ENCODE measurements around the gene COLQ.

COLQ gene

GRCh38 chr3:15404767-15405166 is 116.7 kb downstream of the COLQ start:
- Histone ChIP-seq H3K79me1 (ENCODE audit: low read depth, low read length) (no peaks in the 10 kb centered on the region), H3K4me2 (ENCODE audit: insufficient read depth, low read length, poor library complexity, severe bottlenecking) (no peak overlapping the region), H2BK12ac (ENCODE audit: low read length) (no peak overlapping the region), H4K91ac (ENCODE audit: low read depth, low read length, poor library complexity) (no peak overlapping the region), H2AFZ (ENCODE audit: low read length) (no peak overlapping the region), H2AK5ac (ENCODE audit: low read depth, low read length) (no peak overlapping the region), H4K8ac (ENCODE audit: low read depth, low read length) (no peak overlapping the region), H3K18ac (ENCODE audit: low read length) (no peak overlapping the region), H3K4me3 (ENCODE audit: low read length in 2 of 2) (no peak overlapping the region), H2BK120ac (ENCODE audit: low read depth, low read length) (no peak overlapping the region), H3K4me1 (ENCODE audit: control insufficient read depth in 2 of 2, insufficient read depth in 1 of 2, low read depth in 1 of 2, low read length in 2 of 2) (no peaks in the 10 kb centered on the region), H2BK15ac (ENCODE audit: low read length) (no peak overlapping the region), H2BK5ac (ENCODE audit: low read length) (no peak overlapping the region), H3K9me3 (replicated peaks in 1 of 2; ENCODE audit: control insufficient read depth in 2 of 2, insufficient read depth in 1 of 2, low read depth in 1 of 2, low read length in 2 of 2) (no peaks in the 10 kb centered on the region), H3K23ac (ENCODE audit: low read depth, low read length, poor library complexity) (no peak overlapping the region), H3K36me3 (replicated peaks in 1 of 2; ENCODE audit: control insufficient read depth in 2 of 2, insufficient read depth in 2 of 2, low read length in 2 of 2) (peaks cover 0 to 22% of the 10 kb centered on the region in 2 donors), H3K9ac (ENCODE audit: low read depth, low read length, poor library complexity) (no peak overlapping the region), H3K27ac (replicated peaks; ENCODE audit: low read length) (no peak overlapping the region), H3K27me3 (ENCODE audit: control insufficient read depth in 3 of 3, insufficient read depth in 3 of 3, low read depth in 1 of 3, low read length in 3 of 3) (no peaks in the 10 kb centered on the region), H3K14ac (ENCODE audit: low read length) (no peak overlapping the region), H3K4ac (ENCODE audit: low read length) (no peak overlapping the region)
- DNase-seq (ENCODE audit: low spot score), result no peak
- no CpG with 5 or more reads among the region's 1 CpG for WGBS, 2 donors (ENCODE audit: extremely low coverage in 2 of 2, insufficient read length in 2 of 2, insufficient replicate concordance in 1 of 2)

GRCh38 chr3:15403965-15404364 is 117.5 kb downstream of the COLQ start:
- no peak overlapping the region for H2BK5ac ChIP-seq (ENCODE audit: low read length)
- no peak overlapping the region for H3K4me3 ChIP-seq (ENCODE audit: low read length in 2 of 2)
- H3K18ac ChIP-seq (ENCODE audit: low read length), result no peak overlapping the region
- H3K9ac ChIP-seq (ENCODE audit: low read depth, low read length, poor library complexity), result no peak overlapping the region
- no peak overlapping the region for H3K23ac ChIP-seq (ENCODE audit: low read depth, low read length, poor library complexity)
- H3K9me3 ChIP-seq (replicated peaks in 1 of 2; ENCODE audit: control insufficient read depth in 2 of 2, insufficient read depth in 1 of 2, low read depth in 1 of 2, low read length in 2 of 2), result no peaks in the 10 kb centered on the region
- H3K27ac ChIP-seq (replicated peaks; ENCODE audit: low read length), result no peak overlapping the region
- H3K4me1 ChIP-seq (ENCODE audit: control insufficient read depth in 2 of 2, insufficient read depth in 1 of 2, low read depth in 1 of 2, low read length in 2 of 2), result no peaks in the 10 kb centered on the region
- no peak overlapping the region for H3K4ac ChIP-seq (ENCODE audit: low read length)
- H2BK120ac ChIP-seq (ENCODE audit: low read depth, low read length), result no peak overlapping the region
- WGBS, 2 donors (ENCODE audit: extremely low coverage in 2 of 2, insufficient read length in 2 of 2, insufficient replicate concordance in 1 of 2), result no CpG with 5 or more reads among the region's 3 CpGs
- H4K91ac ChIP-seq (ENCODE audit: low read depth, low read length, poor library complexity), result no peak overlapping the region
- no peaks in the 10 kb centered on the region for H3K79me1 ChIP-seq (ENCODE audit: low read depth, low read length)
- H2AK5ac ChIP-seq (ENCODE audit: low read depth, low read length), result no peak overlapping the region
- no peak overlapping the region for H2BK12ac ChIP-seq (ENCODE audit: low read length)
- DNase-seq (ENCODE audit: low spot score), result no peak
- no peak overlapping the region for H2AFZ ChIP-seq (ENCODE audit: low read length)
- H3K4me2 ChIP-seq (ENCODE audit: insufficient read depth, low read length, poor library complexity, severe bottlenecking), result no peak overlapping the region
- no peak overlapping the region for H3K14ac ChIP-seq (ENCODE audit: low read length)
- no peak overlapping the region for H4K8ac ChIP-seq (ENCODE audit: low read depth, low read length)
- H3K36me3 ChIP-seq (replicated peaks in 1 of 2; ENCODE audit: control insufficient read depth in 2 of 2, insufficient read depth in 2 of 2, low read length in 2 of 2), result peaks cover 0 to 14% of the 10 kb centered on the region in 2 donors
- no peaks in the 10 kb centered on the region for H3K27me3 ChIP-seq (ENCODE audit: control insufficient read depth in 3 of 3, insufficient read depth in 3 of 3, low read depth in 1 of 3, low read length in 3 of 3)
- H2BK15ac ChIP-seq (ENCODE audit: low read length), result no peak overlapping the region

- Histone ChIP-seq H3K4me3 (ENCODE audit: low read length in 2 of 2) (no peak overlapping the region), H3K4me1 (ENCODE audit: control insufficient read depth in 2 of 2, insufficient read depth in 1 of 2, low read depth in 1 of 2, low read length in 2 of 2) (no peaks in the 10 kb centered on the region), H2BK15ac (ENCODE audit: low read length) (no peak overlapping the region), H2AFZ (ENCODE audit: low read length) (no peak overlapping the region), H3K27me3 (ENCODE audit: control insufficient read depth in 3 of 3, insufficient read depth in 3 of 3, low read depth in 1 of 3, low read length in 3 of 3) (no peaks in the 10 kb centered on the region), H3K36me3 (replicated peaks in 1 of 2; ENCODE audit: control insufficient read depth in 2 of 2, insufficient read depth in 2 of 2, low read length in 2 of 2) (peaks cover 0 to 10% of the 10 kb centered on the region in 2 donors), H3K27ac (replicated peaks; ENCODE audit: low read length) (no peak overlapping the region), H3K4ac (ENCODE audit: low read length) (no peak overlapping the region), H2AK5ac (ENCODE audit: low read depth, low read length) (no peak overlapping the region), H4K91ac (ENCODE audit: low read depth, low read length, poor library complexity) (no peak overlapping the region), H3K9ac (ENCODE audit: low read depth, low read length, poor library complexity) (no peak overlapping the region), H3K14ac (ENCODE audit: low read length) (no peak overlapping the region), H3K4me2 (ENCODE audit: insufficient read depth, low read length, poor library complexity, severe bottlenecking) (no peak overlapping the region), H2BK5ac (ENCODE audit: low read length) (no peak overlapping the region), H3K9me3 (replicated peaks in 1 of 2; ENCODE audit: control insufficient read depth in 2 of 2, insufficient read depth in 1 of 2, low read depth in 1 of 2, low read length in 2 of 2) (no peaks in the 10 kb centered on the region), H2BK12ac (ENCODE audit: low read length) (no peak overlapping the region), H3K18ac (ENCODE audit: low read length) (no peak overlapping the region), H3K23ac (ENCODE audit: low read depth, low read length, poor library complexity) (no peak overlapping the region), H4K8ac (ENCODE audit: low read depth, low read length) (no peak overlapping the region), H3K79me1 (ENCODE audit: low read depth, low read length) (no peaks in the 10 kb centered on the region), H2BK120ac (ENCODE audit: low read depth, low read length) (no peak overlapping the region)
- DNase-seq (ENCODE audit: low spot score), result no peak
- WGBS, 2 donors (ENCODE audit: extremely low coverage in 2 of 2, insufficient read length in 2 of 2, insufficient replicate concordance in 1 of 2), result no CpG with 5 or more reads among the region's 3 CpGs
Observed at GRCh38 chr3:15403495-15403894, 118.0 kb downstream of the COLQ start.

GRCh38 chr3:15401936-15402335 is 119.6 kb downstream of the COLQ start:
- H4K91ac ChIP-seq (ENCODE audit: low read depth, low read length, poor library complexity), result no peak overlapping the region
- H3K27me3 ChIP-seq (ENCODE audit: control insufficient read depth in 3 of 3, insufficient read depth in 3 of 3, low read depth in 1 of 3, low read length in 3 of 3), result no peaks in the 10 kb centered on the region
- H3K4ac ChIP-seq (ENCODE audit: low read length), result no peak overlapping the region
- H3K4me2 ChIP-seq (ENCODE audit: insufficient read depth, low read length, poor library complexity, severe bottlenecking), result no peak overlapping the region
- no peak overlapping the region for H2BK5ac ChIP-seq (ENCODE audit: low read length)
- peaks cover 0 to 3% of the 10 kb centered on the region in 2 donors for H3K36me3 ChIP-seq (replicated peaks in 1 of 2; ENCODE audit: control insufficient read depth in 2 of 2, insufficient read depth in 2 of 2, low read length in 2 of 2)
- H3K27ac ChIP-seq (replicated peaks; ENCODE audit: low read length), result no peak overlapping the region
- no peak overlapping the region for H3K14ac ChIP-seq (ENCODE audit: low read length)
- no peaks in the 10 kb centered on the region for H3K4me1 ChIP-seq (ENCODE audit: control insufficient read depth in 2 of 2, insufficient read depth in 1 of 2, low read depth in 1 of 2, low read length in 2 of 2)
- H3K23ac ChIP-seq (ENCODE audit: low read depth, low read length, poor library complexity), result no peak overlapping the region
- no peak overlapping the region for H4K8ac ChIP-seq (ENCODE audit: low read depth, low read length)
- no peak overlapping the region for H2BK120ac ChIP-seq (ENCODE audit: low read depth, low read length)
- no peak for DNase-seq (ENCODE audit: low spot score)
- H2AK5ac ChIP-seq (ENCODE audit: low read depth, low read length), result no peak overlapping the region
- no peak overlapping the region for H2AFZ ChIP-seq (ENCODE audit: low read length)
- no CpG with 5 or more reads among the region's 4 CpGs for WGBS, 2 donors (ENCODE audit: extremely low coverage in 2 of 2, insufficient read length in 2 of 2, insufficient replicate concordance in 1 of 2)
- H3K9ac ChIP-seq (ENCODE audit: low read depth, low read length, poor library complexity), result no peak overlapping the region
- H2BK12ac ChIP-seq (ENCODE audit: low read length), result no peak overlapping the region
- no peak overlapping the region for H2BK15ac ChIP-seq (ENCODE audit: low read length)
- no peak overlapping the region for H3K4me3 ChIP-seq (ENCODE audit: low read length in 2 of 2)
- H3K18ac ChIP-seq (ENCODE audit: low read length), result no peak overlapping the region
- peaks cover 6 to 9% of the 10 kb centered on the region in 2 donors for H3K9me3 ChIP-seq (replicated peaks in 1 of 2; ENCODE audit: control insufficient read depth in 2 of 2, insufficient read depth in 1 of 2, low read depth in 1 of 2, low read length in 2 of 2)
- H3K79me1 ChIP-seq (ENCODE audit: low read depth, low read length), result no peaks in the 10 kb centered on the region
